Hindlimb muscle (tissue), 1 donor: ENCODE results near the gene RFK. TPM values are rescaled to one million over a fixed set of nuclear protein-coding genes. Genes with fewer than 3 reads are reported as not detected.
"Not testable (repeated sequence)": the region's sequence is repeated elsewhere in the genome, so short reads cannot be mapped to it uniquely, and the experiment has no call there.

Experiments
- DNase-seq: peaks from one replicate; pipeline ENCODE4 v3.0.0-alpha.2; 2013
- polyA plus RNA-seq: library from polyadenylated mRNA; unstranded; fragments of 120-200 nt; gene quantifications from one replicate; pipeline ENCODE4 v1.2.1, GENCODE V29; 2013; ENCODE audit not compliant: insufficient read length

Gene RFK
- 11.3 TPM for polyA plus RNA-seq

DNA sequence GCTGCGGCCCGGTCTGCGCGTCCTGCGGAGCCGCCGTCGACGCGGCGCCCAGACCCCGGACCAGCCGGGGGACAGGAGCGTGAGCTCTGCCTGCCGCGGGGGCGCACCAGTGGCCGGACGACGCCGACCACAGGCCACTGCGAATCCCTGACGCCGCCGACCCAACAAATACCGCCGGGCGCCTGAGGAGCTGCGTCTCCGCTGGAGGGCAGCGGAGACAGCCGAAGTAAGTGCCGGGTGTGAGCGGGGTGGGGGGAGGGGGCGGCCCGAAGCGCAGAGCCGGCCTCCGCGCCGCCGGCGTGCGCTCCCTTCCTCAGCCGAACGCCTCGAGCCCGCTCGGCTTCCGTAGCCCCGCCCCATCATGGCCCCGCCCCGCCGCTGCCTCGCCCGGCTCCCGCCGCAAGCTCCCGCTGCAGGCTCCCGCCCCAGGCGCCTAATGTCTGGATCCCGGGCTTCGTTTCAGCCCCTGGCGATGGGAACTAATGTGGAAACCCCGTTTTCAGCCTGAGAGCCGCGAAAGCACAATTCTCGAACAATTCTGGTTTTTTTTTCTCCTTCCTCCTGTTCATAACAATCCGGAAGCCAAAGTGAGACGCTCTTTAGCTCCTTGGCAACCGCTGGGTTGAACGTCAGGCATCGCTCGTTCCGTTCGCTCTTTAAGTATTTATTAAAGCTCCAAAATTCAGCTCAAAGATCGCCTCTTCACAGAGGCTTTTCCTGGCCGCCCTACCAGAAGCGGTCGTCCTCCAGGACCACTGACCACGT is at the start of gene RFK:
TSS of gene RFK (minus strand) at position 232 of the 765 bp plus-strand sequence. CDS start 255 bp downstream, outside the sequence.
- peak; percentile 95 for DNase-seq

DNA sequence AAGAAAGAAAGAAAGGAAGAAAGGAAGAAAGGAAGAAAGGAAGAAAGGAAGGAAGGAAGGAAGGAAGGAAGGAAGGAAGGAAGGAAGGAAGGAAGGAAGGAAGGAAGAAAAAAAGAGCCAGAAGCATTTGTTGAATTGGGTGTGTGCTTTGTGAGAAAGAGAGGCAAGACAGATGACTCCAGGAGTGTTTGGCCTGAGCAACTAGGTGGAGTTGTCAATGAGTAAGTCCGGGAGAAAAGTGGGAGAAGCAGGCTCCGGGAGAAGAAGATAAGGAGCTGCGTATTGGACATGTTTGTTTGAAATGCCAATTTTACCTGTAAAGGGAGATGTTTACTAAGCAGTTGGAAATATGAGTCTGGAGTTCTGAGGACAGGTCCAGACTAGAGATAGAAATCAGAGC is 49.7 kb upstream of the RFK start:
- DNase-seq, result no peak

DNA sequence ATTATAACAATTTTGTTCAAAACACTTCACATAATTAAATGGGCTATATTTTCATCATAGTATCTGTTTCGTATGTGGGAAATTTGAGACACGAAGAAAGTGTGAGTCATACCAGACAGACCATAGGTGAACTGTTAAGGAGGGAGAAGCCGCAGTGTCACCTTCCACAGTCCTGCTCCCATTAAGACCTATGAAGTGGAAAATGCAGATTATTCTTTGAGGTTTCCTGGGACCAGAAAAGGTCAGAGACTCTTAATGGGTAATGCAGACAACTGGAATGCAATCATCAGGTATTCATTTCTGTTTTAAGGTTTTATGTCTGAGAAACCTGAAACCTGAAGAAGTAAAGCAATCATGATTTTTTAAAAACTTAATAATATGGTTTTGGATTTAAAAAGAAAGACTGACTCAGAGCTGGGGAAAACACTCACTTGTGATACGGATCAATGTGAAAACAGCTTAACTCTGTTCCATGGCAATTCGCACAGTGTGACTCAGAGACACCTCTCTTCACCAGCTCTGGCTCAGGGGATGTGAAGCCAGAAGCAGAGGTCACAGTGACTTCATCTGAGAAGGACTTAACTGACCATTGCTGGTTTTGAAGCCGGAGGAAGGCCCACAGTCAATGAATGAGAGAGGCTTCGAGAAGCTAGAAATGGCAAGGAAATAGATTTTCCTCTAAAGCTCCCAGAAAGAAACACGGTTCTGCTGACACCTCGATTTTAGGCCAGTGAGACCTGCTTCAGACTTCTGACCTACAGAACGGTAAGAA is 47.5 kb upstream of the RFK start:
- DNase-seq, result no peak

DNA sequence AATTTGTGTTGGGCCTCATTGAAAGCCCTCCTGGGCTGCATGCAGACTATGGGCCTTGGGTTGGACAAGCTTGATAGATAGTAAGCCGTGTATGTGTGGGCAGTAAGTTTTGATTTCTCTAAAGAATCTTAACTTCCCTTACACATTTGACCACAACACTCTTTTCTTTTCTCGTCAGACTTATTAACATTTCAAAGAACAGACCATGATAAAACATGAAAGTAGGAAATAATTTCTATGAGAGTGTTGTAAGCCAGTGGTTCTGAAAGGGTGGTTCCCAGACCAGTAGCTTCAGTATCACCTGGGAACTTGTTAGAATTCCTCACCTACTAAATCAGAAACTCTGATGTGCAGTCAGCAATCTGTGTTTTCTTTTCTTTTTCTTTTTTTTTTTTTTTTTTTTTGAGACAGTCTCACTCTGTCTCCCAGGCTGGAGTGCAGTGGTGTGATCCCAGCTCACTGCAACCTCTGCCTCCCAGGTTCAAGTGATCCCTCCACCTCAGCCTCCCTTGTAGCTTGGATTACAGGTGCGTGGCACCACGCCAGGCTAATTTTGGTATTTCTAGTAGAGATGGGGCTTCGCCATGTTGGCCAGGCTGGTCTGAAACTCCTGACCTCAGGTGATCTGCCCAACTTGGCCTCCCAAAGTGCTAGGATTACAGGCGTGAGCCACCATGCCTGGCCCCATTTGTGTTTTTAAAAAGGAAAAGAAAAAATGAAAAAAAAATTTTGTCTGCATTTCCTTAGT is 44.8 kb upstream of the RFK start:
- DNase-seq, result no peak

DNA sequence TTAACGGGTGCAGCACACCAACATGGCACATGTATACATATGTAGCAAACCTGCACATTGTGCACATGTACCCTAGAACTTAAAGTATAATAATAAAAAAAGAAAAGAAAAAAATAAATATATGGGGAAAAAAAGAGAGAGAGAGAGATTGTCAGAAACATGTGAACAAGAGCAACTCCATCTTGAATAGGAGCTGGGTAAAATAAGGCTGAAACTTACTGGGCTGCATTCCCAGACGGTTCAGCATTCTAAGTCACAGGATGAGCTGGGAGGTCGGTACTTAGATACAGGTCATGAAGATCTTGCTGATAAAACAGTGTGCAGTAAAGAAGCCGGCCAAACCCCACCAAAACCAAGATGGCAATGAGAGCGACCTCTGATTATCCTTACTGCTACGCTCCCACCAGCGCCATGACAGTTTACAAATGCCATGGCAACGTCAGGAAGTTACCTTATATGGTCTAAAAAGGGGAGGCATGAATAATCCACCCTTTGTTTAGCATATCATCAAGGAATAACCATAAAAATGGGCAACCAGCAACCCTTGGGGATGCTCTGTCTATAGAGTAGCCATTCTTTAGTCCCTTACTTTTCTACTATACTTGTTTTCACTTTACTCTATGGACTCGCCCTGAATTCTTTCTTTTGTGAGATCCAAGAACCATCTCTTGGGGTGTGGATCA is 42.9 kb upstream of the RFK start:
- DNase-seq, result not testable (repeated sequence)

DNA sequence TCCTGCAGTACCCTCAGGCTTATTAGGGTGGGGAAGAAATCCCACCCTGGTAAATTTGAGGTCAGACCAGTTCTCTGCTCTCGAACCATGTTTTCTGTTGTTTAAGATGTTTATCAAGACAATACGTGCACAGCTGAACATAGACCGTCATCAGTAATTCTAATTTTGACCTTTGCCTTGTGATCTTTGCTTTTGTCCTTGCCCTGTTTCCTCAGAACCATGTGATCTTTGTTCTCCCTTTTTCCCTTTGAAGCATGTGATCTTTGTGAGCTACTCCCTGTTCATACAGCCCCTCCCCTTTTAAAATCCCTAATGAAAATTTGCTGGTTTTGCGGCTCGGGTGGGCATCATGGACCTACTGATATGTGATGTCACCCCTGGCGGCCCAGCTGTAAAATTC is 40.7 kb upstream of the RFK start:
- DNase-seq, result not testable (repeated sequence)

DNA sequence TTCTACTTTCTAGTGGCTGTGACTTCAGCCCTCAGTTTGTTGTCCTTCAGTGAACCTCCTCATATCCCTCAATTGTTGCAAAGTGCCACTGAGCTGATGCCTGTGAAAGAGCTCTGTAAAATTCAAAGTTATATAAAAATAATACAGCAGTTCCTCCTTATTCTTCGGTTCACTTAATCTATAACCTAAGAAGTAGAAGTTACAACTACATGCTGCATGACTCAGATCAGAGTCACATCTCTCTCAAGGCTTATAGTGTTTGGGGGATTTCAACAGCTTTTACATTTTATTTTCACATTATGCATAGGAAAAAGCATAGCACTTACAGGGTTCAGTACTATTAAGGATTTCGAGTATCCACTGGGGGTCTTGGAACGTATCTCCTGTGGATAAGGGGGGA is 39.6 kb upstream of the RFK start:
- DNase-seq, result no peak

DNA sequence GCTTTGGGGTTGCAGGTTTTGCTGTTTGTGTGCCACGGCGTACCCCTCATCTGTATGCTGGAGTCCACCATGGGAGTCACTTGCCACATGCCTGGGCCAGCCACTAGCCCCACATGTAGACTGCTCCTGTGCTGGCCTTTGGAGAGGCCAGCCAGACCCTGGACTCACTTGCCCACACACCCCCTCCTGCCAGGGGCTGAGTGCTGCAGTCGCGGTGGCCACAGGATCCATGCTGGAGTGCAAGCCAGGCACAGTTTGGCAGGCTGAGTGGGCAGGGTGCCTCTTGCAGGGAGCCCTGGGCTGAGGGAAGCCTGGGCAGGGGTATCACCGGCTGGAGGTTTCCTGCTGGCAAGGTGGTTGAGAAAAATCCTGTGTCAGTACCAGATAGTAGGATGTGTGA is 39.2 kb upstream of the RFK start:
- no peak for DNase-seq

DNA sequence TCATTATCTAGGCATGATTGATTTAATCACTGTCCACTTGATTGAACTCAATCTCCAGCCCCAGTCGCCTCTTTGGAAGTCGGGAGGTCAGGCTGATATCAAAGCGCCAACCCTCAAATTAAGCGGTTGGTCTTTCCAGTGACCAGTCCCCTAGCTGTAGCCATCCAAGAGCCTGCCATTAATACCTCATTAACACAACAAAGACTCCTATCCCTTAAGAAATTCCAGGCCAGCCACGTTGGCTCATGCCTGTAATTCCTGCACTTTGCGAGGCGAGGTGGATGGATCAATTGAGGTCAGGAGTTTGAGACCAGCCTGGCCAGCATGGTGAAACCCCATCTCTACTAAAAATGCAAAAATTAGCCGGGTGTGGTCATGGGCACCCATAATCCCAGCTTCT is 37.4 kb upstream of the RFK start:
- no peak for DNase-seq

DNA sequence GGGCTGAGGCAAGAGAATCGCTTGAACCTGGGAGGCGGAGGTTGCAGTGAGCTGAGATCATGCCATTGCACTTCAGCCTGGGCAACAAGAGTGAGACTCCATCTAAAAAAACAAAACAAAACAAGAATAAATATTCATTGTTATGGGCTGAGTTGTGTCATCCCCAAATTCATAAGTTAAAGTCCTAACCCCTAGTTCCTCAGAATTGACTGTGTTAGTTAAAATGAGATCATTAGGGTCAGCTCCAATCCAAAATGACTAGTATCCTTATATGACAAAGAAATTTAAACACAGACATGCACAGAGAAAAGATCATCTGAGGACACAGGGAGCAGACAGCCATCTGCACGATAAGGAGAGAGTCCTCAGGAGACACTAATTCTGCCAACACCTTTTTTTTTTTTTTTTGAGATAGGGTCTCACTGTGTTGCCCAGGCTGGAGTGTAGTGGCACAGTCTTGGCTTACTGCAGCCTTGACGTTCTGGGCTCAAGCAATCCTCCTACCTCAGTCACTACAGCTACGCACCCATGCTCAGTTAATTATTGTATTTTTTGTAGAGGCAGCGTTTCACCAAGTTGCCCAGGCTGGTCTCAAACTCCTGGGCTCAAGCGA is 32.7 kb upstream of the RFK start:
- DNase-seq, result no peak

DNA sequence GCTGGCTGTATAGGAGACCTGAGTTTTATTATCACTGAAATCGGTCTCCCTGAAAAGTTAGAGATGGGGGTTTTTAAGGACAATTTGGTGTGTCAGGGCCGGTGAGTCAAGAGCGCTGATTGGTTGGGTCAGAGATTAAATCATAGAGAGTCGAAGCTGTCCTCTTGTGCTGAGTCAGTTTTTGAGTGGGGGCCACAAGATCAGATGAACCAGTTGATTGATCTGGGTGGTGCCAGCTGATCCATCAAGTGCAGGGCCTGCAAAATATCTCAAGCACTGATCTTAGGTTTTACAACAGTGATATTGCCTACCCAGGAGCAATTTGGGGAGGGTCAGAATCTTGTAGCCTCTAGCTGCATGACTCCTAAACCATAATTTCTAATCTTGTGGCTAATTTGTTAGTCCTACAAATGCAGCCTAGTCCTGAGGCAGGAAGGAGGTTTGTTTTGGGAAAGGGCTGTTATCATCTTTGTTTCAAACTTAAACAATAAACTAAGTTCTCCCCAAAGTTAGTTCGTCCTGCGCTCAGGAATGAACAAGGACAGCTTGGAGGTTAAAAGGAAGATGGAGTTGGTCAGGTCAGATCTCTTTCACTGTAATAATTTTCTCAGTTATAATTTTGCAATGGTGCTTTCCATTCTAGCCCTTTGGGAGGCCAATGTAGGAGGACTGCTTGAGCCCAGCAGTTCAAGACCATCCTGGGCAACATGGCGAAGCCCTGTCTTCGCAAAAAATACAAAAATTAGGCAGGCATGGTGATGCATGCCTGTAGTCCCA is 31.6 kb upstream of the RFK start:
- no peak for DNase-seq

DNA sequence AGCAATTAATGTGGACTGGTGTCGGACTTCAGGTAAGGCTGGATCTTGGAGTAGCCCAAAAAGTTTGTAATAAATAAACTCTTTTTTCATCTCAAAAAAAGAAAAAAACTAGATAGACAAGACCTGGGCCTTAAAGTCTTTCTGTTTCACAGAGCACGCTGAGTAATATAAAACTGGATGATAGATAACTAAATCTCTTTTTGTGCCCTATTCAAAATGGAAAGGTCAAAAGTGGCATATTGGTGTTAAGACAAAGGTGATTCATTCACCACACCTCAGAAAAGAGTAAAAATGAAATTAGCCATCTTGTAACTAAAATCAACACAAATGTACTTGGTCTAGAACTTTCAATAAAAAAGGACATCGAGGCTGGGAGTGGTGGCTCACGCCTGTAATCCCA is 30.3 kb upstream of the RFK start:
- DNase-seq, result no peak

DNA sequence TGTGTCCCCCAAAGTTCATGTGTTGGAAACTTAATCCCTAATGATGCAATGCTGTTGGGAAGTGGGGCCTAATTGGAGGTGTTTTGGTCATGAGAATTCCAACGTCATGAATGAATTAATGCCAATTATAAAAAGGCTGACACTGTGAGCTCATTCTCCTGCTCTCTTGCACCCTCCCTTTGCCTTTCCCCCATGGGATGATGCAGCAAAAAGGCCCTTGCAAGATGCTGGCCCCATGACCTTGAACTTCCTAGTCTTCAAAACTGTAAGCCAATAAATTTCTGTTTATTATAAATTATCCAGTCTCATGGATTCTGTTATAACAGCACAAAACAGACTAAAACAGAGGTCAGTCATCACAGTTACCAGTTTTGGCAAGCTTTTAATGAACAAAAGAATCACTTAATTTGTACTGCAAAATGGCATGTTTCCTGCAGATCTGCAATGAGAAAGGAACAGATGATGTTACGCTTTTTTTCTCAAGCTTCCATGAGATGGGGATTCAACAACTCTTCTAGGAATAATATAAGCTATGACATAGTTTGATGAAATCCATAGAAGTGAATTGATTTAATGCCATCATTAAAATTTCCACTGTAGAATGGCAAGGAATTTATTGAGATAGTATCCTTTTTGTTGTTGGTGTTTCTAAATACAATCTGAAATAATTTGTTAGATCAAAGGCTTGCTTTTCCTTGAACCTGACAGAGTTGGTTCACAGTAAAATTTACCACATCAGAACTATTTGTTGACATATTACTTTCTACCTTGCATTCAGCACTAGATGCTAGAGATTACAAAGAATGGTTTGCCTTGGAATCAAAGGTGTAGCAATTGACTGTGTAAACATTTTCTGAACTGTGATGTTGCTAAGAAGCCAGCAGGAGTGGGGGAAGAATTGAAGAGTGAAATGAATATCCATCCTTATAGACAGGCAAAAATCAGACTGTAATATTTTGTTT is 29.3 kb upstream of the RFK start:
- DNase-seq, result no peak

DNA sequence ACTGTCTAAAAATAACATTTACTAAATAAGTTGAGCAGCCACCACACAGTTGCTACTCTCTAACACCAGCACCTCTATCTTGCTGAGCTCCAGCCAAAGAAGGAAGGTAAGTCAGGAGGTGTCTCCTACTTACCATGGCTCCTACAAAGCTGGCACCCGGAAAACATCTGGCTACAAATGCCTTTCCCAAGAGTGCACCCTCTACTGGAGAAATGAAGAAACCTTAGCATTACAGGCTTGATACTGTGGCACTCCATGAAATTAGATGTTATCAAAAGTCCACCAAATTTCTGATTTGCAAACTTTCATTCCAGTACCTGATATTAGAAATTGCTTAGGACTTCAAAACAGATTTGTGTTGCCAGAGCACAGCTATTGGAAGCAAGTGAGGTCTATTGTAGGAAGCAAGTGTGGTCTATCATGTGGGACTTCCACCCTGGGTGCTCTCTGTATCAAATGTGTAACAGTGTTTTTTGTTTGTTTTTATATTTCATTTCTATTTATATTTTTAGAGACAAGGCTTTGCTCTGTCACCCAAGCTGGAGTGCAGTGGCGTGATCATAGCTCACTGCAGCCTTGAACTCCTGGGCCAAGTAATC is 25.7 kb upstream of the RFK start:
- no peak for DNase-seq

DNA sequence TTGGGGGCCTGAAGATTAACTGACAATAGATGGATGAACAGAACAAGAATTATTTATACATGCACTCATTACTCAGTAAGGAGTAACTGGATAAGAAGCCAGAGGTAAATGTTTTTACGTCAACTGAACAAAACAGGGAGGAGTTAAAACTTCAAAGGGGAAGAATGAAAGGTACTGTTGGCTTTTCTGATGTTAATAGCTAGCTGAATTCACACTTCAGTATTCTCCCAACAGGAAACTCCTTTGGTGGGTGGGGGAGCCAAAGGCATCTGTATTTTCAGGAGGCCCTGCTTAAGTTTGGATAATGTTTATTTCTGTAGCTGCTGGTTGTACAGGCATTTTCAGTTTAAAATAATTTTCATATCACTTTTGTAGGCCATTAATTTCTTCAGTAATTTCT is 23.2 kb upstream of the RFK start:
- DNase-seq, result no peak

DNA sequence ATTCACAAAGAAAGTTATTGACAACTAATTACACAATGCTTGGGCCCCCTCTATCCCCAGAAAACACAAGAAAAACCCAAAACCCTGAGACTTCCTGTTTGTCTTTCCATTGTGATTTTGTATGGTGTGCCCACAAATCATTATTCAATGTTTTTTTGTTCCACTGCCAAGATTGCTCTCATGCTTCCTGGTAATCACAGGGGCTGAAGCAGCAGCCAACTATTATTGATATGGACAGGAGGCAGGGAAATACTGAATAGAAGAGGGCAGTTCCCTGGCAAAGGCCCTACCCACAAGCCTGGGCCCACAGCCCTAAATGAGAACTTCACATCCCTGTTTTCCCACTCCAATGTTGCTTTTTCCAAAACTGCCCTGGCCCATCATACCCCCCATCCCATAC is 21.5 kb upstream of the RFK start:
- no peak for DNase-seq

DNA sequence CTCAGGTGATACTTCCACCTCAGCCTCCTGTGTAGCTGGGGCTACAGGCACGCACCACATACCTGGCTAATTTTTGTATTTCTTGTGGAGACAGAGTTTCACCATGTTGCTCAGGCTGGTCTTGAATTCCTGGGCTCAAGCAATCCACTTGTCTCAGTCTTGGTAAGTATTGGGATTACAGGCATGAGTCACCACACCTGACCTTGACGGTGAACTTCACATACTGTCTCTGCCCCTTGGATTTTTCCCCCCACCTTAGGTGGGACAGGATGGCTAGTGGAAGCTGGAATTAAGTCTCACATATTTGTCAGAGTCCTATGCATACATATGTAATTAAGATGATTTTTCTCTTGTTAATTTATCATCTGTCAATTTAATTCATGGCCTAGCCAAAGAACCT is 20.9 kb upstream of the RFK start:
- no peak for DNase-seq

DNA sequence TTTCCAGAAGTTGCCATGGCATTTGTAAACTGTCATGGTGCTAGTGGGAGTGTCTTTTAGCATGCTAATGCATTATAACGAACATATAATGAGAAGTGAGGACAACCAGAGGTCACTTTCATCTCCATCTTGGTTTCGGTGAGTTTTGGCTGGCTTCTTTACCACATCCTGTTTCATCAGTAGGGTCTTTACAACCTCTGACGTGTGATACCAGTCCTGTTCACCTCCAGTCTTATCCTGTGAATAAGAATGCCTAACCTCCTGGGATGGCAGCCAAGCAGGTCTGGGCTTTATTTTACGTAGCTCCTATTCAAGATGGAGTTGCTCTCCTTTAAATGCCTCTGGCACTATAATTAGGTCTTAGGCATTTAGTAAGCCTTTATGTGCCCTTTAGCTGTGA is 20.4 kb upstream of the RFK start:
- DNase-seq, result no peak

DNA sequence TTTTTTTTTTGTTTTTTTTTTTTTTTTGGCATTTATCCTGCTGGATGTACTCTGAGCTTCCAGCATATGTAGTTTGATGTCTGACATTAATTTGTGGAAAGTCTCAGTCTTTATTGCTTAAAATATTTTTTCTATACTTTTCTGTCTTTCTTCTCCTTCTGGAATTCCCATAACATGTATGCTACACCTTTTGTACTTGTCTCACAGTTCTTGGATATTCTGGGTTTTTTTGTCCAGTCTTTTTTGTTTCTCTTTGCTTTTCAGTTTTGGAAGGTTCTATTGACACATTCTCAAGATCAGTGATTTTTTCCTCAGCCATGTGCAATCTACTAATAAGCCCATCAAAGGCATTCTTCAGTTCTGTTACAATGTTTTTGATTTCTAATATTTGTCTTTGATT is 19.4 kb upstream of the RFK start:
- no peak for DNase-seq

DNA sequence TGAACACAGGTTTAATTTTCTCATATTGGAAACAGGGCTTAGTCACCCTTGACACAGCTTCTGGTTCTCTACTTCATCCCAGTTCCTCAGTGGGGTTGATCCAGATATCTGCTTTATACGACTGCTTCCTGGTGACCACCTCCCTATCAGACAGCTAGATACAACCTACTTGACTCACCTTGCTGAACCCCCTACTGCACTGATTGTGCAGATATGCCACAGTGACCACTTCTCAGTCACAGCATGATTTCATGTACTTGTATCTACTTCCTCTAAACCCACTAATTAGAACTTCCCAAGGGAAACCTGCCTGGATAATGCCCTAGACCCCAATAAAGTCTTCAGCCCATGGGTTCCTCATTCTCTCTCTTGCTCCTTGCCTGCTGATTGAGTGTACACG is 18.4 kb upstream of the RFK start:
- no peak for DNase-seq
